Fibroblast of mammary gland (primary cell): ENCODE results near the gene TANC1.

Source experiments
- DNase-seq: peaks from one replicate; pipeline ENCODE4 v3.0.0-alpha.2; 2010; ENCODE audit warnings: low read depth
- H3K4me3 ChIP-seq: 2 replicates; pipeline ENCODE4 v1.5.1; 2011; ENCODE audit warnings: low read depth, mild to moderate bottlenecking, low read length, moderate library complexity; ENCODE audit not compliant: control insufficient read depth
- TF ChIP-seq, protein P1 (sequence below): conservative IDR thresholded peaks from 2 replicates; pipeline ENCODE4 v1.5.1; 2011; ENCODE audit warnings: low read depth, low read length, inconsistent platforms; ENCODE audit not compliant: control insufficient read depth, insufficient read depth

The TANC1 gene

GRCh38 chr2:159043710-159044109, 75.3 kb downstream of the TANC1 start:
- no peak for DNase-seq
- TF ChIP-seq, protein P1, sequence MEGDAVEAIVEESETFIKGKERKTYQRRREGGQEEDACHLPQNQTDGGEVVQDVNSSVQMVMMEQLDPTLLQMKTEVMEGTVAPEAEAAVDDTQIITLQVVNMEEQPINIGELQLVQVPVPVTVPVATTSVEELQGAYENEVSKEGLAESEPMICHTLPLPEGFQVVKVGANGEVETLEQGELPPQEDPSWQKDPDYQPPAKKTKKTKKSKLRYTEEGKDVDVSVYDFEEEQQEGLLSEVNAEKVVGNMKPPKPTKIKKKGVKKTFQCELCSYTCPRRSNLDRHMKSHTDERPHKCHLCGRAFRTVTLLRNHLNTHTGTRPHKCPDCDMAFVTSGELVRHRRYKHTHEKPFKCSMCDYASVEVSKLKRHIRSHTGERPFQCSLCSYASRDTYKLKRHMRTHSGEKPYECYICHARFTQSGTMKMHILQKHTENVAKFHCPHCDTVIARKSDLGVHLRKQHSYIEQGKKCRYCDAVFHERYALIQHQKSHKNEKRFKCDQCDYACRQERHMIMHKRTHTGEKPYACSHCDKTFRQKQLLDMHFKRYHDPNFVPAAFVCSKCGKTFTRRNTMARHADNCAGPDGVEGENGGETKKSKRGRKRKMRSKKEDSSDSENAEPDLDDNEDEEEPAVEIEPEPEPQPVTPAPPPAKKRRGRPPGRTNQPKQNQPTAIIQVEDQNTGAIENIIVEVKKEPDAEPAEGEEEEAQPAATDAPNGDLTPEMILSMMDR = no peak
- no peak overlapping the region for H3K4me3 ChIP-seq

DNA sequence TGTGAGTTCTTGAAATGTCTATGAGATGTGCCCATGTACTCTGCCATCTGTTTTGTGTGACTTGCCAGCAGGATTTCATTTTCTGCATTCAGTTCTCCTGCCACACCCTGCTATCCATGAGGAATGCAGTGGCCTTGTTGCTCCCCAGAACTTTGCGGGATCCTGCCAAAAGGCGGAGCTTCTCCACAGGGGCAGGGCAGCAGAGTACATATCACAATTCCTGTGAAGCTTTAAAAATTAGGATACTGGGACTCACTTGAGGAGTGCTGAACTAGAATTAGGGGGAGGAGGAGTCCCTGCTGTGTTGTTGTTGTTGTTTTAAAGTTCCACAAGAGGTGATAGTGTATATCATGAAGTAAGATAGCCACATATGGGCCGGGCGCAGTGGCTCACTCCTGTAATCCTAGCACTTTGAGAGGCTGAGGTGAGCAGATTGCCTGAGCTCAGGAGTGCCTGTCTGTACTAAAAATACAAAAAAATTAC, 76.4 kb downstream of the TANC1 start:
- TF ChIP-seq, protein P1 = no peak
- no peak overlapping the region for H3K4me3 ChIP-seq
- DNase-seq = peak; percentile 28

GRCh38 chr2:159045545-159046454, 77.4 kb downstream of the TANC1 start:
- no peak overlapping the region for H3K4me3 ChIP-seq
- peak; percentile 18 for DNase-seq

DNA sequence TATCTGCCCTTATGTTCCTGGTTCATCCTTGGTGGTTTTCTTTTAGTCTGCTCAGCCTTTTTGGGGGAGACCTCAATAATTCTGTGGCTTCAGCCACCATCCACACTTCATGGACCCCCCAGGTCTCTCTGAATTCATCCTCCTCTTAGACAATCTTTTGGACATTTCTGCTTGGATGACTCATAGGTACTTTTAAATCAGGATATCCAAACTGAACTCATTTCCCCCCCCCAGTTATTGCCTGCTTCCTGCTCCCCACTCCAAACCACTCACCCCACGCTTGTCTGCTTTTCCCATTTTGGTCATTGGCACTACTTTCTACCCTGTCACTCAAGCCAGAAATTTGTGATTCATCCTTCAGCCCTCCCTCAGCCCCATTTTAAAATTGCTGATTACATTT, 78.5 kb downstream of the TANC1 start:
- peak; percentile 71 for DNase-seq
- H3K4me3 ChIP-seq = no peak overlapping the region
- TF ChIP-seq, protein P1 = no peak

More at GRCh38 chr2:159045545-159046454, 77.4 kb downstream of the TANC1 start:
- TF ChIP-seq, protein P1 = no peak

DNA sequence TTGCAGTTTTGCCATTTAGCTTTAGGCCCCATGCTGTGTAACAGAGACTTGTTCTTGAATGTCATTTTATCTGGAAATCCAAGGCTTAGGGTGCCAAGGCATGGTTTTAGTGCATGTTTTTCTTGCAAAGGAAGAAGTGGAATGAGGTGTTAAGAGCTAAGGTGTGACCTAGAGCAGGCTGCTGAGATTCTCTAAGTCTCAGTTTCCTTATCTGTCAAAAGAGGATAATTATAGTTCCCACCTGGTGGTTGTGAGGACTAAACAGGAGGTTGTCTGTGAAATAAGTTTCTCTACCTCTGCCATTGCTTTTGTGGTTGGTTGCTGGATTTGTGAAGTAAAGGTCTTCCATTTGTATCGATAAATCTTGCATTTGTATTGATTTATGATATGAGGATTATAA, 82.0 kb downstream of the TANC1 start:
- TF ChIP-seq, protein P1 = no peak
- no peak overlapping the region for H3K4me3 ChIP-seq
- no peak for DNase-seq

- TF ChIP-seq, protein P1 = no peak
- DNase-seq = no peak
- no peak overlapping the region for H3K4me3 ChIP-seq
Measured at GRCh38 chr2:159051133-159051532, 82.7 kb downstream of the TANC1 start.
